Fibroblast of the aortic adventitia (primary cell): Measurements from ENCODE around the gene SAFB. TPM values are rescaled to one million over a fixed set of nuclear protein-coding genes. Genes with fewer than 3 reads are reported as not detected.
"Not testable (repeated sequence)": the region's sequence is repeated elsewhere in the genome, so short reads cannot be mapped to it uniquely, and the experiment has no call there.

Experiments
- DNase-seq: peaks from one replicate; pipeline ENCODE4 v3.0.0-alpha.2; 2010; ENCODE audit warnings: low read depth
- H3K4me3 ChIP-seq: 2 replicates; pipeline ENCODE4 v1.5.1; 2011; ENCODE audit warnings: low read depth, mild to moderate bottlenecking, control low read depth, low read length, moderate library complexity
- CTCF ChIP-seq: IDR thresholded peaks from 2 replicates; pipeline ENCODE4 v1.5.1; 2011; ENCODE audit warnings: mild to moderate bottlenecking, low read length, control low read depth, inconsistent platforms; ENCODE audit not compliant: insufficient read depth
- total RNA-seq: library from RNA; depleted of rRNA; stranded (reverse); fragments of >200 nt; gene quantifications from 2 replicates; pipeline ENCODE4 v1.2.3, GENCODE V29; 2012; ENCODE audit warnings: low replicate concordance

The SAFB gene
- total RNA-seq, 1 donor = 43.5 TPM

- no peak for TF ChIP-seq CTCF
- no peak for DNase-seq
- no peak overlapping the region for H3K4me3 ChIP-seq
Measured at GRCh38 chr19:5608291-5608690, 14.6 kb upstream of the SAFB start.

GRCh38 chr19:5608766-5609165 is 14.1 kb upstream of the SAFB start:
- DNase-seq, H3K4me3 ChIP-seq: not testable (repeated sequence)

- no peak overlapping the region for H3K4me3 ChIP-seq
- TF ChIP-seq CTCF = no peak
- no peak for DNase-seq
Measured at GRCh38 chr19:5609881-5610448, 12.9 kb upstream of the SAFB start.

- DNase-seq = no peak
- no peak overlapping the region for H3K4me3 ChIP-seq
- no peak for TF ChIP-seq CTCF
Measured at GRCh38 chr19:5612891-5613865, 9.7 kb upstream of the SAFB start.

- no peak overlapping the region for H3K4me3 ChIP-seq
- DNase-seq = no peak
- TF ChIP-seq CTCF = no peak
Measured at GRCh38 chr19:5615756-5616327, 7.0 kb upstream of the SAFB start.

GRCh38 chr19:5617080-5617479 is 5.8 kb upstream of the SAFB start:
- TF ChIP-seq CTCF = no peak
- DNase-seq = no peak
- no peak overlapping the region for H3K4me3 ChIP-seq

- no peak for DNase-seq
- TF ChIP-seq CTCF = no peak
- no peak overlapping the region for H3K4me3 ChIP-seq
Measured at GRCh38 chr19:5618591-5618990, 4.3 kb upstream of the SAFB start.
